AG09309 (cell line): ENCODE results near the gene MYD88.
A peak's percentile ranks its signal among the peaks of the same experiment; 100 is the strongest.
"Not testable (repeated sequence)": the region's sequence is repeated elsewhere in the genome, so short reads cannot be mapped to it uniquely, and the experiment has no call there.

Source experiments
- DNase-seq: peaks from one replicate; pipeline ENCODE4 v3.0.0-alpha.2; 2010; ENCODE audit warnings: low read depth
- H3K4me3 ChIP-seq: 2 replicates; pipeline ENCODE4 v1.5.1; 2011; ENCODE audit warnings: mild to moderate bottlenecking, low read depth, low read length, moderate library complexity; ENCODE audit not compliant: control insufficient read depth
- CTCF ChIP-seq: IDR thresholded peaks from 2 replicates; pipeline ENCODE4 v1.5.1; 2011; ENCODE audit warnings: mild to moderate bottlenecking, low read depth, low read length, inconsistent platforms; ENCODE audit not compliant: insufficient read depth, control insufficient read depth; ENCODE audit errors: missing control alignments

The MYD88 gene

GRCh38 chr3:38157595-38157994 is 19.1 kb downstream of the MYD88 start:
- no peak for DNase-seq
- no peak for TF ChIP-seq CTCF
- H3K4me3 ChIP-seq: no peak overlapping the region

- H3K4me3 ChIP-seq: no peak overlapping the region
- DNase-seq: no peak
- no peak for TF ChIP-seq CTCF
Measured at GRCh38 chr3:38158472-38158871, 20.0 kb downstream of the MYD88 start.

- not testable (repeated sequence) for DNase-seq, H3K4me3 ChIP-seq
Measured at GRCh38 chr3:38160704-38161103, 22.2 kb downstream of the MYD88 start.

GRCh38 chr3:38163117-38163840 is 24.8 kb downstream of the MYD88 start:
- DNase-seq: no peak
- no peak overlapping the region for H3K4me3 ChIP-seq
- no peak for TF ChIP-seq CTCF

- DNase-seq: no peak
- TF ChIP-seq CTCF: no peak
- H3K4me3 ChIP-seq: peak overlapping the region; percentile 91
Measured at GRCh38 chr3:38163841-38164642, 25.6 kb downstream of the MYD88 start.

- peak overlapping the region; percentile 91 for H3K4me3 ChIP-seq
- no peak for DNase-seq
- no peak for TF ChIP-seq CTCF
Measured at GRCh38 chr3:38164643-38164951, 26.1 kb downstream of the MYD88 start.

- peak within 1 kb of the TSS; percentile 91 for H3K4me3 ChIP-seq
- peak; percentile 99 for DNase-seq
- TF ChIP-seq CTCF: no peak
Measured at GRCh38 chr3:38164952-38165721, 26.7 kb downstream of the MYD88 start, which contains the start of gene OXSR1. OXSR1 (plus strand) TSS chr3:38165537; CDS start chr3:38165877, 340 bp downstream.
